ENCODE data around the gene CFD. TPM values are rescaled to one million over a fixed set of nuclear protein-coding genes. Genes with fewer than 3 reads are reported as not detected.

The CFD gene
- total and polyA plus RNA-seq, 10 of the 15 experiments (the other 5 are each of a cell fraction or from before 2014, with no cell fraction given), result 0.05 to 1.1 (median 0.38) TPM; not detected in 4

DNA sequence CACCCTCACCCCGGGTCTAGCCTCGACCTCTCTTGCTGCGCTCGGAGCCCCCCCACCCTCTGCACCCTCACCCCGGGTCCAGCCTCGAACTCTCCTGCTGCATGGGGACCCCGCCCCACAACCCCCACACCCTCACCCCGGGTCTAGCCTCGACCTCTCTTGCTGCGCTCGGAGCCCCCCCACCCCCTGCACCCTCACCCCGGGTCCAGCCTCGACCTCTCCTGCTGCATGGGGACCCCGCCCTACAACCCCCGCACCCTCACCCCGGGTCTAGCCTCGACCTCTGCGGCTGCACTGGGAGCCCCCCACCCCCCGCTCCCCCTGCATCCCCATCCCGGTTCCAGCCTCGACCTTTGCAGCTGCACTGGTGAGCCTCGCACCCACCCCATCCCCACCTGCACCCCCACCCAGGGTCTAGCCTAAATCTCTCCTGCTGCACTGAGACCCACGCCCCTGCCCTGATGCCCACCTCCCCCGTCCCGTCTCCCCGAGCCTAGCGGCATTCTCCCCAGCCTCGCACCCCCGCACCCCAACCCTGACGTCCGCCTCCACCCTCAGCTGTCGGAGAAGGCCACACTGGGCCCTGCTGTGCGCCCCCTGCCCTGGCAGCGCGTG is 1.8 kb downstream of the CFD start:
- FAIRE-seq (no peak), DNase-seq (ENCODE audit: low read depth, low spot score) (no peak), ATAC-seq (no peak)
- H4K20me1 ChIP-seq (ENCODE audit: control insufficient read depth, insufficient read depth), result no peaks in the 10 kb centered on the region
- BruUV-seq (replicated peaks), result no TSS peak
- H3K9ac ChIP-seq (ENCODE audit: control insufficient read depth, insufficient read depth, low read length), result no peak overlapping the region
- RAD21 ChIA-PET (ENCODE audit: unreplicated experiment), result interaction anchor here (4.5 kb wide), 1 partner anchor 58 kb away, joined by 46 read pairs; no protein-coding TSS in a partner anchor
- CTCF ChIA-PET, result no interaction called here
- in situ Hi-C loops (cut with MboI) (no loop called here), intact Hi-C loops (cut with micrococcal nuclease; ENCODE audit: unreplicated experiment) (loop anchor here (5.0 kb wide), 1 partner anchor 136 kb away; no protein-coding TSS in a partner anchor)
- no peak overlapping the region for H2AFZ ChIP-seq (ENCODE audit: control insufficient read depth, low read depth, low read length)
- H3K79me2 ChIP-seq (ENCODE audit: control insufficient read depth, insufficient read depth, low read length), result no peaks in the 10 kb centered on the region
- no CpG with 5 or more reads among the region's 35 CpGs for WGBS (ENCODE audit: insufficient coverage, insufficient replicate concordance, low lambda C conversion rate, missing lambda C conversion rate)
- no peak overlapping the region for H3K4me2 ChIP-seq (ENCODE audit: control insufficient read depth, insufficient read depth)
- H3K27ac ChIP-seq (ENCODE audit: control insufficient read depth, insufficient read depth), result no peak overlapping the region
- TF ChIP-seq TCF3 (IDR thresholded peaks at IDR 0.05; ENCODE audit: borderline replicate concordance, insufficient read depth, low read depth, low read length) (no peak), DPF2 (IDR thresholded peaks at IDR 0.05) (0 out of 2 replicates have a peak, but pooled peaks have one; percentile 28), POLR2AphosphoS5 (IDR thresholded peaks at IDR 0.05; ENCODE audit: low read length) (no peak)
- TF ChIP-seq, protein P1, sequence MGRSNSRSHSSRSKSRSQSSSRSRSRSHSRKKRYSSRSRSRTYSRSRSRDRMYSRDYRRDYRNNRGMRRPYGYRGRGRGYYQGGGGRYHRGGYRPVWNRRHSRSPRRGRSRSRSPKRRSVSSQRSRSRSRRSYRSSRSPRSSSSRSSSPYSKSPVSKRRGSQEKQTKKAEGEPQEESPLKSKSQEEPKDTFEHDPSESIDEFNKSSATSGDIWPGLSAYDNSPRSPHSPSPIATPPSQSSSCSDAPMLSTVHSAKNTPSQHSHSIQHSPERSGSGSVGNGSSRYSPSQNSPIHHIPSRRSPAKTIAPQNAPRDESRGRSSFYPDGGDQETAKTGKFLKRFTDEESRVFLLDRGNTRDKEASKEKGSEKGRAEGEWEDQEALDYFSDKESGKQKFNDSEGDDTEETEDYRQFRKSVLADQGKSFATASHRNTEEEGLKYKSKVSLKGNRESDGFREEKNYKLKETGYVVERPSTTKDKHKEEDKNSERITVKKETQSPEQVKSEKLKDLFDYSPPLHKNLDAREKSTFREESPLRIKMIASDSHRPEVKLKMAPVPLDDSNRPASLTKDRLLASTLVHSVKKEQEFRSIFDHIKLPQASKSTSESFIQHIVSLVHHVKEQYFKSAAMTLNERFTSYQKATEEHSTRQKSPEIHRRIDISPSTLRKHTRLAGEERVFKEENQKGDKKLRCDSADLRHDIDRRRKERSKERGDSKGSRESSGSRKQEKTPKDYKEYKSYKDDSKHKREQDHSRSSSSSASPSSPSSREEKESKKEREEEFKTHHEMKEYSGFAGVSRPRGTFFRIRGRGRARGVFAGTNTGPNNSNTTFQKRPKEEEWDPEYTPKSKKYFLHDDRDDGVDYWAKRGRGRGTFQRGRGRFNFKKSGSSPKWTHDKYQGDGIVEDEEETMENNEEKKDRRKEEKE (IDR thresholded peaks at IDR 0.05), result no peak
- no peaks in the 10 kb centered on the region for H3K36me3 ChIP-seq (ENCODE audit: control insufficient read depth in 2 of 2, insufficient read depth in 2 of 2, low read length in 1 of 2)
- POLR2A ChIA-PET, result no interaction called here
- H3K4me3 ChIP-seq, result no peak overlapping the region
- no peaks in the 10 kb centered on the region; a peak in 1 of 4 replicates for H3K27me3 ChIP-seq (replicated peaks in 1 of 2; ENCODE audit: control insufficient read depth in 2 of 2, insufficient read depth in 2 of 2, low read length in 1 of 2)
- peaks cover 10% of the 10 kb centered on the region for H3K4me1 ChIP-seq (ENCODE audit: control insufficient read depth, insufficient read depth, low read length)
- SMC1A ChIA-PET (ENCODE audit: uncharacterized antibody, unreplicated experiment), result no interaction called here
- H3K9me3 ChIP-seq (replicated peaks; ENCODE audit: control insufficient read depth, insufficient read depth, low read length), result no peaks in the 10 kb centered on the region
